Vagina (tissue), 2 donors: ENCODE results near the gene KCNN4.

ENCODE experiments used
- CTCF ChIP-seq, 3 experiments: fragments of 450-650 bp in 2 of 3; fragments of 200-600 bp in 1 of 3; sonication (generic) in 1 of 3; IDR thresholded peaks; one replicate each; pipeline ENCODE4 v1.5.1; 2017 to 2019; ENCODE audit warnings: antibody characterized with exemption in 3 of 3, mild to moderate bottlenecking in 2 of 3, moderate library complexity in 2 of 3
- POLR2A ChIP-seq, 2 donors: fragments of 450-650 bp; IDR thresholded peaks; one replicate each; pipeline ENCODE4 v1.6.1; 2017; ENCODE audit warnings: antibody characterized with exemption in 2 of 2, mild to moderate bottlenecking in 2 of 2, moderate library complexity in 2 of 2

GRCh38 chr19:43814663-43815352 lies 34.0 kb upstream of the KCNN4 start:
- no peak for TF ChIP-seq CTCF (IDR thresholded peaks at IDR 0.05)
- no peak for TF ChIP-seq POLR2A (IDR thresholded peaks at IDR 0.05)
